ENCODE results near the gene PHF13.

Gene PHF13

DNA sequence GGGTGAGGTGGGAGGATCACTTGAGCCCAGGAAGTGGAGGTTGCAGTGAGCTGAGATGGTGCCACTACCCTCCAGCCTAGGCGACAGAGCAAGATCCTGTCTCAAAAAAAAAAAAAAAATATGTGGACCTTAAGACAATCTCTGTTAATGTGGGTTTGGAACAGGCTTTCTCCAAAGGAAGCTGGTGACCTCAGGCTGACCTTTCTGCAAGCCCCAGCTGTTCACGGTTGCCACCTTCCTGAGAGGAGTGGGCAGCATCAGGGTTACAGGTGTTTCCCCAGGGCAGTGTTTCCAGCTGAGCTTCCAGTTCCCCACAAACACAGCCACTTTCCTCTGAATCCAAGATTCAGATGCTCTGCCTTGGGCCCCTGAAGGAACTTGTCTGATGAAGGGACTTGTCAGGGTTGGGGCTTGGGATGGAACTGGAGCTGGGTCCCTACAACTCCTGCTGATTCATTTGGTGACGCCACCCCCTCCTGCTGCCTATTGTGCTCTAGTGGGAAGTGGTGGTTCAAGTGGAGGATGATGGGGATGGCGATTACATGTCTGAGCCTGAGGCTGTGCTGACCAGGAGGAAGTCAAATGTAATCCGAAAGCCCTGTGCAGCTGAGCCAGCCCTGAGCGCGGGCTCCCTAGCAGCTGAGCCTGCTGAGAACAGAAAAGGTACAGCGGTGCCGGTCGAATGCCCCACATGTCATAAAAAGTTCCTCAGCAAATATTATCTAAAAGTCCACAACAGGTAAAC, 31.8 kb upstream of the PHF13 start:
- no peak for DNase-seq (ENCODE audit: insufficient read length, low spot score)
- FAIRE-seq = no peak
- no peak for TF ChIP-seq POLR2A (IDR thresholded peaks at IDR 0.05; ENCODE audit: low read depth, low read length)

DNA sequence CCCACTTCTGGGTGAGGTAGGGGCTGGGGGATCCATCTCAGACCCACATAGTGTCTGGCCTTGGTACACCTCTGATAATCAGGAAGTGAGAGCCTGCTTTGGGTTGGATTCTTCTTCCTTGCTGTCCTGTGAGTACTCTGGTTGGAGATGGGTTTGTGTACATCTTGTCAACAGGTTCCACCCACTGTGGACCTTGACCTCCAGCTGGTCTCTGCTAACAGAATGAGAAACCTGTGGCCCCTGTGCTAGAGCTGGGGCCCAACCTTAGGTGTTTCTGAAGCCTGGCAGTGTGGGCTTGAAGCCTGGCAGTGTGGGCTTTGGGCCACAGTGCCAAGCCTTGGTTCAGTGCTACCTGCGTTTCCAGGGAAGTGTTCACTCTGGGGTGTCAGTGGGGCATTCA, 31.2 kb upstream of the PHF13 start:
- FAIRE-seq (no peak), DNase-seq (ENCODE audit: insufficient read length, low spot score) (no peak)
- no peak for TF ChIP-seq POLR2A (IDR thresholded peaks at IDR 0.05; ENCODE audit: low read depth, low read length)

DNA sequence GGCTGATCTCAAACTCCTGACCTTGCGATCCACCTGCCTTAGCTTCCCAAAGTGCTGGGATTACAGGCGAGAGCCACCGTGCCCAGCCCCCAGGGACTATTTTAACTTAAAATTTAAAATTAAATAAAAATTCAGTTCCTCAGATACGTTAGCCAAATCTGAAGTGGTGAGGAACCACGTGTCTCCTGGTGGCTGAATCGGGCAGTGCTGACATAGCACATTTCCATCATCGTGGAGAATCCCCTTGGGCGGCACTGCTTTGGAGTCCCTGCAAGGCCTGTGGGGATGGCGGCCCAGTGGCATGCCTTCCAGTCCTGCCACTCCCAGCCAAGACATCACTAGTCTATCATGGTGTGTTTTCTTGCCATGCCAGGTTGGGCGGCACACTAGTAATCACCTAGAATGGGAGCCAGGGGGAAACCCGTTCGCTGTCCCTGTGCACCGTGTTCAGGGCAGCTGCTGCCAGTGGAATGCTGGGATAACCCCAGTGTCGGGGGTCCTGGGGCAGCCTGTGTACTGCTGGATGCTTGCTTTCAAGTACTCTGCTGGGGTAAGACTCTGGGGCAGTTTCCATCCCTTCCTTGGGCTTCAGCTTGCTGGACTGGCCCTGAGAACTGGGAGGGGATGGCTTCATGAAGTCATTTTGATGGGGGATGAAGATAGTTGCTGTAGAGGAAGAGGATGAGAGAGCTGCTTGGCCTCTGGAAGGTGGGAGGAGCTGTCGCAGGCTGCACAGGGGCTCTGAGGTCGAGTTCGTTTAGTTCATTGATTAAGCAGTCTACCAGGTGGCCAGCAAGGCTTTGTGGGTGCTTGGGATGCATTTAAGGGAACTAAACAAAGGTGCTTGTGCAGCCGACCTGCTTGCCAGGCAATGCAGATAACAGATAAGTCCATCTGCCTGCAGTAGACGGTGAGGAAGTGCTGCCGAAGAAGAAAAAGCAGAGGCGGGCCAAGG, 29.1 kb upstream of the PHF13 start:
- FAIRE-seq = no peak
- TF ChIP-seq POLR2A (IDR thresholded peaks at IDR 0.05; ENCODE audit: low read depth, low read length) = no peak
- DNase-seq (ENCODE audit: insufficient read length, low spot score) = no peak

- TF ChIP-seq POLR2A (IDR thresholded peaks at IDR 0.05; ENCODE audit: low read depth, low read length) = no peak
- no peak for DNase-seq (ENCODE audit: insufficient read length, low spot score)
- no peak for FAIRE-seq
Measured at GRCh38 chr1:6585081-6585722, 28.3 kb upstream of the PHF13 start.

- TF ChIP-seq POLR2A (IDR thresholded peaks at IDR 0.05; ENCODE audit: low read depth, low read length) = no peak
- DNase-seq (ENCODE audit: insufficient read length, low spot score) (no peak), FAIRE-seq (no peak)
Measured at GRCh38 chr1:6585841-6586240, 27.7 kb upstream of the PHF13 start.

DNA sequence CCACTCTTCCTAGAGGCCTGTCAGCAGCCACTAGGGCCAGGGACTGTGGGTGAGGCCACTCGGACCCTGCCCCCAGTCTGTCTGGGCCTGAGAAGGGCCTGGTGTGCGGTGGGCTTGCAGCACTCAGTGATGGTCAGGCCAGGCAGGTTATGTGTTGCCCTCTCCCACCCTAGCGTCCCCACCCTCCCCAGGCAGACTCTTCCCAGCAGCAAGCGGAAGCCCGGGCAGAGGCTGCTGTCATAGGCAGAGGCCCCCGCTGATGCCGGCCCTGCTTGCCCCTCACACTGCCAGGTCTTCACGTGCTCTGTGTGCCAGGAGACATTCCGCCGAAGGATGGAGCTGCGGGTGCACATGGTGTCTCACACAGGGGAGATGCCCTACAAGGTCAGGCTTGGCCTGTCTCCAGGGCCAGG, 27.1 kb upstream of the PHF13 start:
- FAIRE-seq = no peak
- DNase-seq (ENCODE audit: insufficient read length, low spot score) = no peak
- TF ChIP-seq POLR2A (IDR thresholded peaks at IDR 0.05; ENCODE audit: low read depth, low read length) = no peak

DNA sequence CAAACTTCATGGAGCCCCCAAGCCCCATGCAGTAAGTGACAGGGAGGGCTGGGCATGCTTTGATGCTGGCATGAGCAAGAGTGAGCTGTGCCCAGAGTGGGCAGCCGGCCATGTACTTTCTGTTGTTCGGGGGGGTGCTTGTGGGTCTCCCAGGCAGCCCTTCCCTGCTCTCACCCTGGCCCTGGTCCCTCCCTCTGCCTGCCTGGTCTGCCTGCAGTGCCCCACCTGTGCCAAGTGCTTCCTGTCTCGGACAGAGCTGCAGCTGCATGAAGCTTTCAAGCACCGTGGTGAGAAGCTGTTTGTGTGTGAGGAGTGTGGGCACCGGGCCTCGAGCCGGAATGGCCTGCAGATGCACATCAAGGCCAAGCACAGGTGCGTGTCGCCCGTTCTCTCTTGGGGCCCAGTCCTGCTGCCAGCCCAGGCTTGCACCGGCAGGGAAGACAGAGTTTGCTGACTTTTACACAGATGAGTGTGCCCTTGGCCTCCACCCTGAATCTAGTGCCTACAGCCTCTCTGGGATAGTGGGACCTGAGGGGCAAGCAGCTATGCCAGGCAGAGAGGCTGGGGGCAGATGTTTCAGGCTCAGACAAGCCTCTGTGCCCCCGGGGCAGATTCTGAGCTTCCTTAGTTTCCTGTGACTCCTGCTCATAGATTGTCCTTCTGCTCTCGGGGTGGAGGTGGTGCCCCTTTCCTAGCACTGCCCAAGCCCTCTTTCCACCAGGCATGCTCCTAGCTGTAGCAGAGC, 26.1 kb upstream of the PHF13 start:
- DNase-seq (ENCODE audit: insufficient read length, low spot score) = no peak
- no peak for FAIRE-seq
- TF ChIP-seq POLR2A (IDR thresholded peaks at IDR 0.05; ENCODE audit: low read depth, low read length) = no peak

DNA sequence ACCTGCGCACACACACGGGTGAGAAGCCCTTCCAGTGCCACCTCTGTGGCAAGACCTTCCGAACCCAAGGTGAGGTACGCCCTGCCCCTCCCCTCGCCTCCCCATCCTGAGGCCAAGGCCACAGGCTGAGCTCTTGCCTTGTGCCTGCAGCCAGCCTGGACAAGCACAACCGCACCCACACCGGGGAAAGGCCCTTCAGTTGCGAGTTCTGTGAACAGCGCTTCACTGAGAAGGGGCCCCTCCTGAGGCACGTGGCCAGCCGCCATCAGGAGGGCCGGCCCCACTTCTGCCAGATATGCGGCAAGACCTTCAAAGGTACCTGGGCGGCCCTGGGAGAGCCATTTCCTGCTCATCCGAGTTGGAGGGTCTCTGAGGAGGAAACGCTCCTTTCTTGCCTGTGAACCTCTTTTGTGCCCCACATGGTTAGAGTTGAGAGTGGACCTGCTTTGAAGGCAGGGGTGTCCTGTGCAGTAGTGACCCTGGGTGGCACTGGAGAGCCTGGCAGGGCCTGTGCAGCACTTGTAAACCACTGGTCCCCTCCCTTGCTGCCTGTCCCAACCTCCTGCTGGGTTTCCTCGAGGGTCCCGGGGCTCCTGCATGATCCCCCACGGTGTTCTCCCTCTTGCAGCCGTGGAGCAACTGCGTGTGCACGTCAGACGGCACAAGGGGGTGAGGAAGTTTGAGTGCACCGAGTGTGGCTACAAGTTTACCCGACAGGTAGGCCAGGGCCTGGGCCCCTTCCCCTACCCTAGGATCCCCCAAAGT, 25.2 kb upstream of the PHF13 start:
- no peak for DNase-seq (ENCODE audit: insufficient read length, low spot score)

GRCh38 chr1:6588893-6589520, 24.5 kb upstream of the PHF13 start:
- FAIRE-seq (no peak), DNase-seq (ENCODE audit: insufficient read length, low spot score) (no peak)
- no peak for TF ChIP-seq POLR2A (IDR thresholded peaks at IDR 0.05; ENCODE audit: low read depth, low read length)

More for the DNA sequence above, 25.2 kb upstream of the PHF13 start:
- no peak for FAIRE-seq
- TF ChIP-seq POLR2A (IDR thresholded peaks at IDR 0.05; ENCODE audit: low read depth, low read length) = no peak

GRCh38 chr1:6590046-6590445, 23.5 kb upstream of the PHF13 start:
- FAIRE-seq (no peak), DNase-seq (ENCODE audit: insufficient read length, low spot score) (no peak)
- TF ChIP-seq POLR2A (IDR thresholded peaks at IDR 0.05; ENCODE audit: low read depth, low read length) = no peak

DNA sequence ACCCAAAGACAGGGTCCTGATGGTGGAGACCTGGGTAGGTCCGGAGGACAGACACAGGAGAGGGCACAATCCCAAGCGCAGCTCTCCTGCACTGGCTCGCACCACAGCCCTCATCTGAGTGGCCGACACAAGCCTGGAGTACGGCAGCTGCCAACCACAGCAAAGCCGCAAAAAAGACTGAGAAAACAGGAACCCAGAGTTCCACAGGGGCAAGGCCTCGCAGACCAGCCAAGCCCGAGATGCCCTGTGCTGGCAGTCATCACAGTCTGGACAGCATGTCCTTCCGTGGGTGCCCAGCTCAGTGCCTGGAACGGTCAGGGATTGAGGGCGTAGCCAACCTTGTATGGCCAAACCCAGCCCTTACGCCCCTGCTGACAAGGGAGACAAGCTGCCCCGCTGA, 22.3 kb upstream of the PHF13 start:
- no peak for TF ChIP-seq POLR2A (IDR thresholded peaks at IDR 0.05; ENCODE audit: low read depth, low read length)
- no peak for FAIRE-seq
- no peak for DNase-seq (ENCODE audit: insufficient read length, low spot score)

GRCh38 chr1:6591644-6592043, 21.9 kb upstream of the PHF13 start:
- no peak for TF ChIP-seq POLR2A (IDR thresholded peaks at IDR 0.05; ENCODE audit: low read depth, low read length)
- FAIRE-seq = no peak
- no peak for DNase-seq (ENCODE audit: insufficient read length, low spot score)

Data from H54 (cell line).